Loucy (cell line): ENCODE measurements around the gene SRRD.

ENCODE experiments used
- H2AFZ ChIP-seq: fragments of 200-600 bp; sonication (generic); 2 replicates; pipeline ENCODE4 v1.6.0; 2016; ENCODE audit warnings: antibody characterized with exemption, mild to moderate bottlenecking, low read length, moderate library complexity
- H3F3A ChIP-seq: fragments of 200-600 bp; 2 replicates; pipeline ENCODE4 v1.6.0; 2016; ENCODE audit warnings: antibody characterized with exemption, low read depth, mild to moderate bottlenecking
- H3K27me3 ChIP-seq: fragments of 200-600 bp; sonication (generic); 2 replicates; pipeline ENCODE4 v1.6.1; 2014; ENCODE audit warnings: low read length, mild to moderate bottlenecking; ENCODE audit not compliant: insufficient read depth, poor library complexity, severe bottlenecking
- H3K36me3 ChIP-seq: fragments of 200-600 bp; sonication (generic); 2 replicates; pipeline ENCODE4 v1.6.1; 2016; ENCODE audit warnings: low read length; ENCODE audit not compliant: insufficient read depth
- H3K4me1 ChIP-seq: fragments of 200-600 bp; sonication (generic); 2 replicates; pipeline ENCODE4 v1.5.1; 2014; ENCODE audit warnings: low read length, mild to moderate bottlenecking; ENCODE audit not compliant: insufficient read depth, poor library complexity, severe bottlenecking
- H3K4me2 ChIP-seq: fragments of 200-600 bp; sonication (generic); 2 replicates; pipeline ENCODE4 v1.6.0; 2014; ENCODE audit warnings: antibody characterized with exemption, low read length, low read depth, mild to moderate bottlenecking; ENCODE audit not compliant: poor library complexity, severe bottlenecking
- H3K4me3 ChIP-seq: fragments of 200-600 bp; sonication (generic); 2 replicates; pipeline ENCODE4 v1.5.1; 2014; ENCODE audit warnings: low read length, mild to moderate bottlenecking, mixed read lengths; ENCODE audit not compliant: poor library complexity, severe bottlenecking
- H3K79me2 ChIP-seq: fragments of 200-600 bp; sonication (generic); 2 replicates; pipeline ENCODE4 v1.6.1; 2014; ENCODE audit warnings: low read length; ENCODE audit not compliant: insufficient read depth
- H3K9ac ChIP-seq: fragments of 200-600 bp; sonication (generic); 2 replicates; pipeline ENCODE4 v1.6.0; 2014; ENCODE audit warnings: mild to moderate bottlenecking, low read depth, low read length, moderate library complexity; ENCODE audit not compliant: poor library complexity, severe bottlenecking
- H3K9me2 ChIP-seq: fragments of 200-600 bp; sonication (generic); replicated peaks from 2 replicates; pipeline ENCODE4 v1.6.1; 2016; ENCODE audit warnings: low read depth, low read length, mixed read lengths
- H3K9me3 ChIP-seq: fragments of 200-600 bp; sonication (generic); 2 replicates; pipeline ENCODE4 v1.6.1; 2014; ENCODE audit warnings: mild to moderate bottlenecking, antibody characterized with exemption, low read length, low read depth; ENCODE audit not compliant: insufficient read depth
- H4K20me1 ChIP-seq: fragments of 200-600 bp; sonication (generic); 2 replicates; pipeline ENCODE4 v1.6.0; 2014; ENCODE audit warnings: antibody characterized with exemption, low read length, mild to moderate bottlenecking; ENCODE audit not compliant: insufficient read depth, poor library complexity, severe bottlenecking
- EZH2phosphoT487 ChIP-seq: fragments of 200-600 bp; IDR thresholded peaks from 2 replicates; pipeline ENCODE4 v1.6.1; 2018; ENCODE audit warnings: antibody characterized with exemption, mild to moderate bottlenecking, moderate library complexity, borderline replicate concordance
- TF ChIP-seq, protein P1 (sequence below): fragments of 200-600 bp; sonication (generic); conservative IDR thresholded peaks from 2 replicates; pipeline ENCODE4 v1.5.1; 2014; ENCODE audit warnings: mild to moderate bottlenecking, antibody characterized with exemption, low read length

Gene SRRD

DNA sequence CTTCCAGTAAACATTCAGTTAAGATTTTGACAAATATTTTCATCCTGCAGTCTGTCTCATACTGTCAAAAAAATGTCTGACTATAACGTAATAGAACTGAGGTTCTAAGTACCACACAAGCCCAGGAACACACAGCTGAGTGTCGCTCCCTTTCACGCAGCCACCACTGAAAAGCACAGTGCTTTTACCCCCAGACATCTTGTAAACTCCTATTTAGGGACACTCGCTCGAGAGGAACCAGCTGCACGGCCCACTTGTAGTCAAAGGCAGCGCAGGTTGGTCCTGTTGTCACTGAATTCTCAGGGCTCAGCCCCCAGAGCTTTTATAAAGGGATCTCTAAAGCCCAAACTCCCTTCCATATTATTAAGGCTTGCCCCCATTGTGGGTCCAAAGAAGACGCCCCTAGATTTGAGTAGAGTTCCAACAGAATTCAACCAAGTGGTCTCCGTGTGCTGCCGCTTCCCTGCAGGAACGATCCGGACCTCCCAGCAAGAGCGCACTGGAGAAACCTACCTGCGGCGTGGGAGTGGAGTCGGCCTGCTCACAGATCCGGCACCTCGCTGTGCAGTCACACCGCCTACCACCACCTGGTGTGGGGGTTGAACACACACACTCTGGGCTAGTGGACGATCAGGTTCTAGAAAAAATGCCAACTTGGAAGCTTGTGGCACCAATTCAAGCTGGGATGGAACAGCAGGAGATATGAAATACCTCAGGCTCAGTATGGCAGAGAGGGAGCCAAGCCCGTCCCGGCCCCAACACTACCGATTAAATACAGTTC is 31.3 kb upstream of the SRRD start:
- peaks cover 59% of the 10 kb centered on the region; the same call in 1 of the 2 replicates for H3K36me3 ChIP-seq

DNA sequence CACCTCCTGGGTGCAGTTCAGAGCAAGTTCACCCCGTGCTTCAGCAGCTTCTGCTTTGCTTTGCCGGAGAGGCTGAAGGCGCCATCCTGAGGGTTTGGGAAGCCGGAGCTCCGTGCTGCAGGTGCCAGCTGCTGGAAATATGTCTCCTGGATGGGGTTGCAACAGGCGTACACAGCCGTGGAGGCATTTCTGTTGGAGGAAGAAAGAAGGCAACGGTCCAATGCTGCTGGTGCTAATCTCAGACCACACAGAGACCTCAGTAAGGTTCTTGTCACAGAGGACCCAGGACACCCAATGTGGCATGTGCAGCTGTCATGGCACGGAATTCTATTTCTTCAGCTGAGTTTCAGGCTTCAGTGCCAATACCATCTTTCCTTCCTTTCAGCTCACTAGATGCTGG is 30.5 kb upstream of the SRRD start:
- no peaks in the 10 kb centered on the region for H3K9me3 ChIP-seq
- H4K20me1 ChIP-seq, result no peaks in the 10 kb centered on the region

More for the DNA sequence above, 31.3 kb upstream of the SRRD start:
- H3K9me3 ChIP-seq, result no peaks in the 10 kb centered on the region
- H3K9ac ChIP-seq, result no peak overlapping the region
- H3K4me1 ChIP-seq, result no peaks in the 10 kb centered on the region
- no peaks in the 10 kb centered on the region for H3K9me2 ChIP-seq
- no peak overlapping the region for H2AFZ ChIP-seq
- H4K20me1 ChIP-seq, result no peaks in the 10 kb centered on the region
- H3F3A ChIP-seq, result no peaks in the 10 kb centered on the region
- no peak overlapping the region for H3K4me3 ChIP-seq
- H3K4me2 ChIP-seq, result no peak overlapping the region
- TF ChIP-seq, protein P1, sequence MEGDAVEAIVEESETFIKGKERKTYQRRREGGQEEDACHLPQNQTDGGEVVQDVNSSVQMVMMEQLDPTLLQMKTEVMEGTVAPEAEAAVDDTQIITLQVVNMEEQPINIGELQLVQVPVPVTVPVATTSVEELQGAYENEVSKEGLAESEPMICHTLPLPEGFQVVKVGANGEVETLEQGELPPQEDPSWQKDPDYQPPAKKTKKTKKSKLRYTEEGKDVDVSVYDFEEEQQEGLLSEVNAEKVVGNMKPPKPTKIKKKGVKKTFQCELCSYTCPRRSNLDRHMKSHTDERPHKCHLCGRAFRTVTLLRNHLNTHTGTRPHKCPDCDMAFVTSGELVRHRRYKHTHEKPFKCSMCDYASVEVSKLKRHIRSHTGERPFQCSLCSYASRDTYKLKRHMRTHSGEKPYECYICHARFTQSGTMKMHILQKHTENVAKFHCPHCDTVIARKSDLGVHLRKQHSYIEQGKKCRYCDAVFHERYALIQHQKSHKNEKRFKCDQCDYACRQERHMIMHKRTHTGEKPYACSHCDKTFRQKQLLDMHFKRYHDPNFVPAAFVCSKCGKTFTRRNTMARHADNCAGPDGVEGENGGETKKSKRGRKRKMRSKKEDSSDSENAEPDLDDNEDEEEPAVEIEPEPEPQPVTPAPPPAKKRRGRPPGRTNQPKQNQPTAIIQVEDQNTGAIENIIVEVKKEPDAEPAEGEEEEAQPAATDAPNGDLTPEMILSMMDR, result no peak
- no peaks in the 10 kb centered on the region for H3K79me2 ChIP-seq
- H3K27me3 ChIP-seq, result no peaks in the 10 kb centered on the region

DNA sequence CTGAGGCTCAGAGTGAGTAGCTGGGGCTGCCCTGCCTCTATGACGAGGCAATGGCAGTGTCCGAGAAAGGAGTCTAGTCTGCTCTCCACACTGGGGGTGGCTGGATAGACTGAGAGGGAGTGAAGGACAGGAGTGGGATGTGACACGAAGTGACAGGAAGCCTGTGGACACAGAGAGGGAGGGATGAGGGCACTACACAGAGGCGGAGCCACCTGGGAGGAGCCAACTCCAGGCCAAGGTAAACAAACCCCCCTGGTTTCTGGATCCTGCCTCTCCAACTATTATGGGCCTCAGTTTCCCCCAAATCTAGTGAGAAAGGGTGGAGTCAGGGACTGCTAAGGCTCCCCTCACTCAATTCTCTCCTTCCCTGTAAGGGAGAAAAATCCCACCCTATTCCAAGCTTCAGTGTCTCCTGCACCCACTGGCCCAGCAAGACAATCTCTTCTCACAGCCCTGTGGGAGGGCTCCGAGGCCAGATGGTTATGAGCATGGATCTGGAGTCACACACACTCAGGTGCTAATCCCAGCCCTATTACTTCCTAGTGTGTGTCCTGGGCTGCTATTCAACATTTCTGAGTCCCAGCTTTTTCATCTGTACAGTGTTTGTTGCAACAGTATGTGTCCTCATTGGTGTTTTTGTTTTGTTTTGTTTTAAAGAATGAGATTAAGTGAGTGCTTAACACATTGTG is 29.7 kb upstream of the SRRD start:
- TF ChIP-seq EZH2phosphoT487, result no peak
- TF ChIP-seq, protein P1, result no peak
- Histone ChIP-seq H3K9me2 (no peaks in the 10 kb centered on the region), H3K27me3 (no peaks in the 10 kb centered on the region), H4K20me1 (no peaks in the 10 kb centered on the region), H3K9ac (no peak overlapping the region), H3K79me2 (peaks cover 2% of the 10 kb centered on the region; the same call in 1 of the 2 replicates), H3K4me1 (no peaks in the 10 kb centered on the region), H3K4me2 (no peak overlapping the region), H3K9me3 (no peaks in the 10 kb centered on the region), H2AFZ (no peak overlapping the region), H3K36me3 (peaks cover 73% of the 10 kb centered on the region; the same call in 1 of the 2 replicates), H3K4me3 (no peak overlapping the region), H3F3A (no peaks in the 10 kb centered on the region)

More for the DNA sequence above, 30.5 kb upstream of the SRRD start:
- Histone ChIP-seq H3K36me3 (peaks cover 67% of the 10 kb centered on the region; the same call in 1 of the 2 replicates), H3K4me1 (no peaks in the 10 kb centered on the region), H3K9me2 (no peaks in the 10 kb centered on the region), H3K9ac (no peak overlapping the region), H3F3A (no peaks in the 10 kb centered on the region), H3K27me3 (no peaks in the 10 kb centered on the region), H3K4me3 (no peak overlapping the region), H2AFZ (no peak overlapping the region), H3K4me2 (no peak overlapping the region), H3K79me2 (no peaks in the 10 kb centered on the region)
- TF ChIP-seq, protein P1, result no peak
- TF ChIP-seq EZH2phosphoT487, result no peak
